ENCODE data around the gene USP2.

Gene USP2

DNA sequence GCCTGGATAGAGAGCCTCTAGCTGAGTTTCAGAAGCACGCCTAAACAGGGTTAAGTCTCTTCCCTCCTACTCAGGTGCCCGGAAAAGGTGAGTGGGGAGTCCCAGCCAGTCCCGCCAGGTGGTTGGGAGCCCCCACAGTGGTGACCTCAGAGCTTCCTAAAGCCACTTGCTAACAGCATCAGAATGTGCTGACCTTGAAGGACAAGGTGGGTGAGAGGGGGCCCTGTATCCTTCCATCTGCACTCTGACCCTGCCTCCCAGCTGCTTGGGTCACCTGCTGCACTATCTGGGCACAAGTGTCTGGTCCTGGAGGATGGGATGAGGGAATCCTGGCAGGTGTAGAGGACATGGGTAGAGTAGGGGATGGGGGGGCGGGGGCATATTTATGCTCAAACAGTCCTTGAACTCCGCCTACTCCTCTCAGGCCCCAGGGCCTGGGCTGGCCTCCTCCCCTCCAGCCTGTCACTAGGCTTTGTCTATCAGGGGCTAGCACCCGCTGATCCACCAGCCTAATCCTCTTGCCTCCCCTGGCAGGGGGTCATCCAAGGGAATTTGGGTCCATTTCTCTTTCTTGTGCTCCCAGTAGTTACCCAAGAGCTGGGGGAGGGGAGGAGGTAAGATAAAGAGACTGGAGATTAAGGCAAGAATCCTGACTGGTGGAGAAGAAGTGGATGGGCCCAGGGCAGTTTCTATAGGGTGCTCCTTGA, 3.4 kb downstream of the USP2 start:
- no peak for DNase-seq (ENCODE audit: low read depth in 2 of 2, low spot score in 1 of 2)

- DNase-seq (ENCODE audit: low read depth in 2 of 2, low spot score in 1 of 2): no peak
Observed at GRCh38 chr11:119377112-119377901, 4.2 kb downstream of the USP2 start.

DNA sequence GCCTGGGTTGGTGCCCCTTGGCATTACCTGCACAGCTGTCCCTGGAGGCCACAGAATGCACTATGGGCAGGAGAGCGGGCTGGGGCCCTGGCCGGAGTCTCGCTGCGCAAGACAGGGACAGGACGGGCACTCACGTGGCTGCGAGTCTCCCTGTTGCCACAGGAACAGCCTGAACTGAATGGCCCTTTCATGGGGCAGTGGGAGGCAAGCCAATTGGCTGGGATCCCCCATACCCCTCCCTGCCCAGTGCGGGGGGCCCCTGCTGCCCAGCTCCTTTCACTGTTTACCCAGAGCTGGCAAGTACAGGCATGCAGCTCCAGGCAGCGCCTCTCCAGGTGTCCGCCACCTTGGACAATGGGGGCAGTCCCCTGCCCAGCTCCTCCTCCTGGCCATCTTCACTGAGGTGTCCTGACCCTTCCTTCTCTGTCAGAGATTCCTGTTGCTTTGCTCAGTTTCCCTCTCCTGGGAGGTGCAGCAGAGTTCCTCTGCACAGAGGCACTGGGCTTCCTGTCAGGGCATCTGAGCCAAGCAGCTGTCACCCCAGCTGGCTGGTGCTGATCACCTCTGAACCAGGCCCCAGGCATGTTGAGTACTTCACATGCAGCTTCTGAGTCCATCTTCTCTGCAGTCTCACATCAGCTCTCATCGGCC, 5.2 kb downstream of the USP2 start:
- DNase-seq (ENCODE audit: low read depth in 2 of 2, low spot score in 1 of 2): no peak

GRCh38 chr11:119375337-119376196, 5.9 kb downstream of the USP2 start:
- DNase-seq (ENCODE audit: low read depth in 2 of 2, low spot score in 1 of 2): no peak

- no peak for DNase-seq (ENCODE audit: low read depth in 2 of 2, low spot score in 1 of 2)
Observed at GRCh38 chr11:119374632-119375336, 6.7 kb downstream of the USP2 start.

DNA sequence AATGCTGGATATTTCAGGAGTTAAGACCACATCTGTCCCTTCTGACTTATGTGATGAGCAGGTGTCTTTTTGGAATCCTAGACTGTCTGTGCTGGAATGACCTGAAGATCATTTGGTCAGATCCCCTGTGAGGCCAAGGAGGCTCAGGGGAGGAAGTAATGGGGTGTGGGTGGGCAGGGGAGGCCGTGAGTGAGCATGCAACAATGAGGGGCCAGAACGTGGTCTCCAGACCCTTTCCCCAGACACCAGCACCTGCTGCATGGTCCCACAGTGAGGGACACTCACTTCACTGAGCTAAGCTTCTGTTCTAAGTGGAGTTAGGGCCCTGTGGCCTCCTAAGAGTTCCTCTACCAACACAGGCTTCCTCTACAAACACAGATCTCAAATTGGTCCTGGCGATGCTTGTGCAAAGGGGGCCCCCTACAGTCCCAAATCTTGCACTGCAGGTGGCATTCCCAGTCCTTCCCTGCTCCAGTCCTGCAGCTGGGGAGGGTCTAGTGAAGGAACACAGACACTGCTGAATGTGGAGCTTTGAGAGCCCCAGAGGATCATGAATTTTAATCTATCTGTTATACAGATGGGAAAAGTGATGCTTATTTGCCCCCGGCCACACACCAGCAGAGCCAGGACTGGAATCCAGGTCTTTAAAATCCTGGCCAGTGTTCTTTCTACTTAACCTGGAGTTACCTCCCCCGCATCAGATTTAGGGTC, 7.4 kb downstream of the USP2 start:
- DNase-seq (ENCODE audit: low read depth in 2 of 2, low spot score in 1 of 2): no peak

- DNase-seq (ENCODE audit: low read depth in 2 of 2, low spot score in 1 of 2): no peak
Observed at GRCh38 chr11:119373059-119373920, 8.2 kb downstream of the USP2 start.

GRCh38 chr11:119372260-119373058, 9.0 kb downstream of the USP2 start:
- no peak for DNase-seq (ENCODE audit: low read depth in 2 of 2, low spot score in 1 of 2)

GRCh38 chr11:119371778-119372182, 9.7 kb downstream of the USP2 start:
- DNase-seq (ENCODE audit: low read depth in 2 of 2, low spot score in 1 of 2): no peak

DNA sequence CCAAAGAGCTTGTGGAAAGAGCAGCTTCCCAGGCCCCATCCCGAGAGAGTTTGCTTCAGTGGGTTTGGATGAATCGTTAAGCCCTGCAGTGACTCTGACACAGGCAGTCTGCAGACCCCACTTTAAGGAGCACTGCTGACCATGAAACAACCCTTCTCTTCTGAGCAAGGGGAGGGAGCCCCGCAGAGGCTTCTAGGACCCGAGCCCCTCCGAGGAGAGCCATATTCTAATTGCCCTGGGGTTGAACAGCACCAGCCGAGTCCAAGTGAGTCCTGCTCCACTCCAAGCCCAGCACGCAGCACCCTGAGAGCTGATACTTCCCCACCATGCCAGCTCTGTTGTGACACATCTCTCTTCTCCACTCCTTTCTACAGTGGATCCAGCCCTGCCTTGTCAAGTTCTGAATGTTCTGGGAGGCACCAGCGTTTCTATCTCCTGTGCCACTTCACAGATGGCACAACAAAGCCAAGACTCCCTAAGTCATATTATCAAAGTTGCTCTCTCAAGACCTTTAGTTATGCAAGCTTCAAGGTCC, 10.4 kb downstream of the USP2 start:
- no peak for DNase-seq (ENCODE audit: low read depth in 2 of 2, low spot score in 1 of 2)

DNA sequence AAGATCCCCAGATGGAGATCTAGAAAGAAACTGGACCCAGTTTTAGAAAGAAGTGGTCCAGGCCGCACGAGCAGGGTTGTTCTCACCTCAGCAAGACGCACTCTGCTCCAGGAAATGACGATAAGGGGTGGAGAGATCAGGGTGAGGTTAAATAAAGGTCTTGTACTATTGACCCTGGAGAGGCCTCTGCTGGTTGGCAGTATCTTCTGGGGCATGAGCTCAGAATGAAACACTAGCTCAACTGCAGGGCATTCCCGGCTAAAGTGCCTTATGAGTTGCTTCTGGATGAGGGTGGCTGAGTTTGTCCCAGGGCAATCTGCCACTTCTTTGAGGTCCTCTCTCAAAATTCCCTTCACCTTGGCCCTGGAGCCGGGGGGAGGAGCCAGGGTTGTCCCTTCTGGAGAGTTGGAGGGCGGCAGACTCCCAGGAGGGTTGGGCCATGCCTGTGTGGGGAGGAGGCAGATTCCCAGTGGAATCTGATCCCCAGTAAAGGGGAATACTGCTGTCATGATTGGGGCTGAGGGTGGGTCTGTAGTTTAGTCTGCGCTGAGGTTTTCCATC, 10.9 kb downstream of the USP2 start:
- DNase-seq (ENCODE audit: low read depth in 2 of 2, low spot score in 1 of 2): no peak

GRCh38 chr11:119369132-119369925, 12.2 kb downstream of the USP2 start:
- no peak for DNase-seq (ENCODE audit: low read depth in 2 of 2, low spot score in 1 of 2)

DNA sequence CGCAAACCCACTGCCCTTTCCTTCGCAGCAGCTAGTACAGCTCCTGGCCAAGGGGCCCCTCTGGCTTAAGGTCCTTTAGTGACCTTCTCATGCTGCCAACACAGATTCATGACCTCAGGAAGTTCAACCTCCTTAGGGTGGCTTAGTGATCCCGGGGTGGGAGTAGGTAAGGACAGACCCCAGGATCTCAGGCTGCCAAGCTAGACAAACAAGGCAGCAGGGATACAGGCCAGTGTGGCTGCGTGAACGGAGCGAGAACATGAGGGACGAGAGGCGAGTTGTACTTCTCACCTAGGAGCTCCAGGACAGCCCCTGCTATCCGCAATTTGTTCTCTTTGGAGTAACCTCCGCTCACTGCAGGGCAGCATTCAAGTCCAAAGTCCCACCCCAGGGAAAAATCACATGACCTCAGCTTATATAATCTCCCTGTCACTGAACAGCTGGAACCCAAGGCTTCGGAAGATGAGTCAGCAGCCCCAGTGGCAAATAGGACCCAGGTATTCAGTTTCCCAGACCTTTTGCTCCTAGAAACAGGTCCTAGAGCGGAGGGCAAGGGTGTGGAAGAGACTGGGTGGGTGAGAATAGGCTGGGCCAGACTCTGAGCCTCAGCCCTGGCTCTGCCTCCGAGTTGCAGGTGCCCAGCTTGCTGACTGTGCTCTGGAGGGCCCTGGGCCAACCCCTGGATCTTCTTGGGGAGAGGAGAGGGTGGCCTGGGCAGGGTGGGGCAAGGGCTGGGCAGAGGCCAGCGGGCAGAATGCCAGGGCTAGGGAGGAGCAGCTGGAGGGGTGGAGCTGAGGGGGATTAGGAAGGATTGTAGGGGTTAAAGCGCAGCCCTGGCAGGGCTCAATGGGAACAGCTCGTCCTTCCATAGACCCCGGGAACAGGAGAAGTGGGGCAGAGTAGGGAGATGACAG, 13.1 kb downstream of the USP2 start:
- no peak for DNase-seq (ENCODE audit: low read depth in 2 of 2, low spot score in 1 of 2)

DNA sequence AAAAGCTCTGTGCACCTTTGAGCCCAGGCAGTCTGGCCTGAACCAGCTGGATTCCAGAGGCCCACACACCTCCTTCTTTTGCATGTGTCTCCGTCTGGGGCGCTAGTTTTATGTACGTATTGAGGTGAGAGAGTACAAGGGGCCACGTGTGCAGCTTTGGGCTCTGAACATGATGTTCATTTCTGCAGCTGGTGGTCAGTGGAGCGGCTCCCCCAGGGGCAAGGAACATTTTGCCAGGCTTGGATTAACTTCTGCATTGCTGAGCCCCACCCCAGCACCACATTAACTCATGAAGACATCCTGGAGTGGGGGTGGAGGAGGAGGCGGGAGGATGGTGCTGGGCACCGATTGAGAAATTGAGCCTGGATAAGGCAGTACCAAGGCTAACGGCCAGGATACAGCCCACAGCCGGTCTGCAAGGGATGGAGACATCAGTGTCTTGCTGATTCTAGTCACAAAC, 13.8 kb downstream of the USP2 start:
- DNase-seq (ENCODE audit: low read depth in 2 of 2, low spot score in 1 of 2): no peak
